ENCODE data around the gene EMC6.
A peak's percentile ranks its signal among the peaks of the same experiment; 100 is the strongest.

EMC6 gene

GRCh38 chr17:3668279-3669084, at the start of gene EMC6, which contains the start of gene TAX1BP3:
EMC6 (plus strand) TSS chr17:3668812; CDS start chr17:3669147, 335 bp downstream.
TAX1BP3 (minus strand) TSS chr17:3668578; CDS start chr17:3668526, 52 bp downstream.
- DNase-seq = peak; percentile 49

DNA sequence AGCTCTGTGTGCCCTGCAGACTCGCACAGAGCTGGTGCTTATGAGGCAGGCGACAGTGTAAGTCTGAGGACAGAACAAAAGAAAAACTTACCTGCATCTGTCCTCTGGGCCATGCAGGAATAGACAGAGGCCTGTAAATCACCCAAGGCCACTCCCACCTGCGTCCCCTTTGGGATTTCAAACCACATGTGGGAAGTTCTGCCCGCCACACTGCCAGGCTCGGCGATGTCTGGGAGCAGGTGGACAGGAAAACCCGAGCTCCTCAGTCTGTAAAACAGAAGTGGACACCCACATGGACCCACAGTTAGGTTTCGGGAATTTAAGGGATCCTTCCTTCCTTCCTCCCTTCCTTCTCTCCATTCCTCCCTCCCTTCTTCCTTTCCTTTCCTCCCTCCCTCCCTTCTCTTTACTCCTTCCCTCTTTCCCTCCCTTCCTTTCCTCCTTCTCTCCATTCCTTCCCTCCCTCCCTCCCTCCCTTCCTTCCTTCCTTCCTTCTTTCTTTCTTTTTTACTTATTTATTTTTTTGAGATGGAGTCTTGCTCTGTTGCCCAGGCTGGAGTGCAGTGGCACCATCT, 47.4 kb upstream of the EMC6 start:
- no peak for DNase-seq

- DNase-seq = no peak
Observed at GRCh38 chr17:3622977-3623594, 45.5 kb upstream of the EMC6 start.

DNA sequence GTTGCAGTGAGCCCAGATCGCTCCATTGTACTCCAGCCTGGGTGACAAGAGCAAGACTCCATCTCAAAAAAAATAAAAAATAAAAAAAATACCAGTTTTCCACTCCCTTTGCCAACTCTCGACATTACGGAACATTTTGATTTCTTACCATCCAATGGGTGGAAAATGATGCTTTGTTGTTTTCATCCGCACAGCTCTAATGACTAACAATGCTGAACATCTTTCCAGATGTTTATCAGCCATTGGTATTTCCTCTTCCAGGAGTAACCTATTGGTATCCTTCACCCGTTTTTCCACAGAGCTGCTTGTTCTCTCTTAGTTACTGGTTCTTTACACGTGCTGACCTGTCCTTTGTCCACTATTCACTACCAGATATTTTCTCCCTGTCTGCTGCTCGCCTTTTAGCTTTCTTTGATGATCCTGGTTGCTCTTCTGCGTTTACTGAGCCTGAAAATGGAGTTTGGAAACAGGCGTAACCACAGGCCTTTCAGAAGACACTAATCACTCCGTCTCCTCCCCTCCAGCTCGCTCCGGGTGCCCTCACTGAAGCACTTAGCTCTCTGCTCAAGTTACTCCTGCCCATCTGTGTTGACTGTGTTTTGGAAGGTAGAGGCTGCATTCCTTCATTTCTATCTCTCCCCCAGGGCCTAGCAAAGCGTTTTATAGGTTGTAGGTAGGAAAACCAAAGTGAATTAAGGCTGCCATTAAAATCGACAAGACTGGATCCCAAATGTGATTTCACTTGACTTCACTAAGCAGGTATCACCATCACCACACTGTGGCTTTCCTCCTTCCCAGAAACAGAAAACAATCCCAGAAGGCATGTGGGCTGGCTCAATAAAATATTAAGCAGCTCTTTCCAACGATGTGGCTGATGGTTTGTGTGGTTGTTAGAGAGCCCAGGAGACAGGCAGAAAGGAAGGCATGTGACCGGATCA, 41.5 kb upstream of the EMC6 start:
- DNase-seq = no peak

GRCh38 chr17:3627769-3628167, 40.8 kb upstream of the EMC6 start:
- DNase-seq = no peak

GRCh38 chr17:3630781-3631180, 37.8 kb upstream of the EMC6 start:
- DNase-seq = no peak

DNA sequence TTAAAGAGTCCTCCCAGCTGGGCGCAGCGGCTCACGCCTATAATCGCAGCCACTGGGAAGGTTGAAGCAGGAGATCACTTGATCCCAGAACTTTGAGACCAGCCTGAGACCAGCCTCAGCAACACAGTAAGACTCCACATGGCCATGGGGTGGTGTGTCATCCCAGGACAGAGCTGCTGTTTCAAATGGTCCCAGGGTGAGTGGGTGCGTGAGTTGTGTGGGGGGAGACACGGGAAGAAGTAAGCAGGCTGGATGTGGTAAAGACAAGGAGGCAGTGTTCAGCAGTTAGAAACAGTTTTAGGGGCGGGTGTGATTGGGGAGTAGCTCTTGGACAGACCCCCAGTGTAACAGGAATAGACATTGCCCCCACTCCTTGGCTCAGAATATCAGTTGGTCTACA, 36.3 kb upstream of the EMC6 start:
- DNase-seq = no peak

- DNase-seq = no peak
Observed at GRCh38 chr17:3635474-3636153, 33.0 kb upstream of the EMC6 start.

- peak; percentile 47 for DNase-seq
Observed at GRCh38 chr17:3636154-3636907, 32.3 kb upstream of the EMC6 start, which contains the start of the genes CTNS and SHPK. CTNS (plus strand) TSS chr17:3636760; CDS start chr17:3640207, 3,447 bp downstream. SHPK (minus strand) TSS chr17:3636250; CDS start chr17:3636219, 31 bp downstream.

- no peak for DNase-seq
Observed at GRCh38 chr17:3636908-3637373, 31.7 kb upstream of the EMC6 start.

DNA sequence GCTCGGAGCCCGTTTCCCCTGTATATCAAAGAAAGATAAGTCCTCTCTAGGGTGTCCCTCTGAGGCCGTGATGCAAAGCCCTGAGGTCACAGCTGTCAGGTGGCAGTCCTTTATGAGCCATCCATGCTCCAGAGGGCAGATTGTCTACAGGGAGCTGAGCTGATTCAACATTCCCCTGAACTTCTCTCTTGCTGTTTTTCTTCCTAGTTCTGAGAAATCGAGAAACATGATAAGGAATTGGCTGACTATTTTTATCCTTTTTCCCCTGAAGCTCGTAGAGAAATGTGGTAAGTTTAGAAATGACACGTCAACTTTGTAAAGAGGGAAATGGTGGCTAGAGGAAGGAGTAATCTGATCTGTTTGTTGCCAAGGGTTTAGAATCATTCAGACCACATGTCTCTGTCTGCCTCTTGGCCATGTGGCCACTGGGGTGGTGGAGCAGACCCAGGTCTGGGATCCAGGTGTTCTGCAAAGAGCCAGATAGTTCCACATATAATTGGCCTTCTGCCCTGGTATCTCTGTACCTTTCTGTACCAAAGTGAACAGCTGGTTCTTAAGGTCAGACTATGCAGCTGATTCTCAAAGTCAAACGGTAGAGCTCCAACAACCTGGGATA, 28.5 kb upstream of the EMC6 start:
- DNase-seq = no peak

DNA sequence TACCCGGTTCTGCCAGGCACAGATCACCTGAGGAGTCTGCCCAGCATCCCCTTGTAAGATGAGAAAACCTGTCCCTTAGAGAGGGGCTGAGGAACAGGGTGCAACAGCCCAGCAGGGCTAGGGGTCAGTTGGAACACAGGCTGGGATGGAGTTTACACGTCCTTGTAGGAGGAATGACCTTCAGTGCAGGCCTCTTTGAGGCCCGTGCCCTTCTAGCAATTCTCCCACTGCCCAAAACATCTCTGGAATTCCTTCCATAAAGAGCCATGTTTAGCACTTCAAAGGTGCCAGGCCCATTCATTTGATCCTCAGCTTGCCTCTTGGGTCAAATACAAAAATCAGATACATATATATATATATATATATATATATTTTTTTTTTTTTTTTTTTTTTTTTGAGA, 27.6 kb upstream of the EMC6 start:
- no peak for DNase-seq

- no peak for DNase-seq
Observed at GRCh38 chr17:3641717-3642486, 26.7 kb upstream of the EMC6 start.

- DNase-seq = no peak
Observed at GRCh38 chr17:3643889-3644349, 24.7 kb upstream of the EMC6 start.

GRCh38 chr17:3645310-3645709, 23.3 kb upstream of the EMC6 start:
- DNase-seq = no peak

DNA sequence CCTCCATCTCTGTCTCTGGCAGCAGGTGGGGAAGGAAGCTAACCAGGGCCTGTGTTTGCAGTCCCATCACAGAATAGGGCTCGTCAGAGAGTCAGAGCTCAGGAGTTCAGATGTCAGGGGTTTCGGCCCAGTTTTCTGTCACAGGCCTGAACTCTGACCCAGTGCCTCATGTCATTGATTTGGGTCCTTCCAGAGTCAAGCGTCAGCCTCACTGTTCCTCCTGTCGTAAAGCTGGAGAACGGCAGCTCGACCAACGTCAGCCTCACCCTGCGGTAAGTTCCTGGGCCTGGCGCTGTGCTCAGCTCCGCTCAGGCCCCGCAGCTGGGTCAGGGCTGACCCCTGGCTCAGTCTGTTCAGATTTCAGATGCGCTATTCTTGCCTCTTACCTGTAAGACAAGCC, 21.4 kb upstream of the EMC6 start:
- no peak for DNase-seq

DNA sequence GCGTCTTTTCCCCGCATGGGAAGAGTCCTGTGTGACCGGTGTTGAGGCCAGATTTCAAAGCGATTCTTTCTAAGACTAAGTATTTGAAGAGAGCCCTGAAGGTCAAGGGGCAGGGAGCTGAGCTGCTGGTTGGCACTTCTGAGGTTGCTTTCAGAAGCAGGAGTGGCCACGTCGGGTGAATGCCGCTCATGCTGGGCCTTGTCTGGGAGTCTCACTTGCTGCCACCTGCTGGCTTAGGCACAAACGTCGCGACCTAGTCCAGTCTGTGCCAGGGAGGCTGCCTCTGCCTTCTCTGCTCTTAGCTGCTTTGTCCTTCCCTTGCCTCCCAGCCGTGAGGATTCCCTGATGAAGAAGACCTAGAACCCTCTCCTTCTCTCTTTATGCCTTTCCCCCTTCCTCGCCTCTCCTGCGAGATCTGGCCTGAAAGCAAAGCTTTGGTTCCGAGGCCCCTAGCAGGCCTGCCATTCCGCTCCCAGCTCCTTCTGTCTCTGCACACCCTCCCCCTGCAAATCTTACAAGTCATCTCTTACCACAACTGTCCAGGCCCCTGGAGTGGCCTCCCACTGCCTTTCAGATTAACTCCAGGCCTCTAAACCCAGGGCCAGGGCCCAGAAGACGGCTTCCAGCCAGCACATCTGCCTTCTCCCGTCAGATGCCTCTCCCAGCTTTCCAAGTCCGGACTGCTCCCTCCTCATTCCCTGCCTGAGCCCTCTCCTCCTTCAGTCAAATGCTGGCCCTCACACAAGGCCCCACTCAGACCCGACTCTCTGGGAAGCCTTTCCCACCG, 20.6 kb upstream of the EMC6 start:
- no peak for DNase-seq

GRCh38 chr17:3655766-3656165, 12.8 kb upstream of the EMC6 start:
- DNase-seq = no peak

GRCh38 chr17:3656353-3656752, 12.3 kb upstream of the EMC6 start:
- DNase-seq = no peak
